Sciatic nerve (tissue), 2 donors: Measurements from ENCODE around the gene PAXX. TPM values are rescaled to one million over a fixed set of nuclear protein-coding genes. Genes with fewer than 3 reads are reported as not detected.
A peak's percentile ranks its signal among the peaks of the same experiment; 100 is the strongest.

Source experiments
- ATAC-seq: fragments of 200-7000 bp; cut with Tn5 transposase; one replicate; pipeline ENCODE4 v1.9.1; 2020; ENCODE audit warnings: mild to moderate bottlenecking, moderate library complexity
- DNase-seq: peaks from one replicate; pipeline ENCODE4 v3.0.0-alpha.2; 2020; ENCODE audit warnings: low spot score
- intact Hi-C: fragments of 100-400 bp; cut with DNase I; formaldehyde crosslinking; loops from one replicate; pipeline ENCODE4 v1.14.2; 2022
- total RNA-seq: library from RNA; stranded (reverse); fragmentation: NEBNext Ultra II Directional; extraction: Animal tissue kit (Norgen Biotek cat#: 25700); gene quantifications from one replicate; pipeline ENCODE4 v1.2.1, GENCODE V29; 2021
- donor health status: DM: no; HTN: no; CAD: no.
- donor health status: DM: no; HTN: no; CAD: no.

Gene PAXX
- total RNA-seq, 1 donor from 2014 or later = 46.6 TPM

DNA sequence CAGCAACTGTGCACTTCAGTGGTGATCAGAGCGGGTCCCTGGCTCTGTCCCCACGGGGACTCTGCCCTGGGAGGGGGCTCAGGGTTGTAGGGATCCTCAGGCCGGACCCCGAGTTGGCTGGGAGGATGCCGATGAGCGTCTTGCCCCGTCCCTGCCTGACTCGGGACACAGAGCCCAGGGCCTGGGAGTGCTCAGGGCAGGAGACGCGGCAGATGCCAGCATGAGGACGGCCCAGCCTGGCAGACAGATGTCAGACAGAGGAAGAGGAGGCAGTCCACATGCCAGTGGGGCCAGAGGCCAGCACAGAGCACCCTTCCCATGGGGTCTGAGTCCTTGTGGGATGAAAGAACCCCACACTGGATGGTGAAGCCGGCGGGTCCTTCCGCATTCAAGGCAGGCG, 28.9 kb upstream of the PAXX start:
- intact Hi-C loops = no loop called here
- ATAC-seq (no peak), DNase-seq (no peak)

DNA sequence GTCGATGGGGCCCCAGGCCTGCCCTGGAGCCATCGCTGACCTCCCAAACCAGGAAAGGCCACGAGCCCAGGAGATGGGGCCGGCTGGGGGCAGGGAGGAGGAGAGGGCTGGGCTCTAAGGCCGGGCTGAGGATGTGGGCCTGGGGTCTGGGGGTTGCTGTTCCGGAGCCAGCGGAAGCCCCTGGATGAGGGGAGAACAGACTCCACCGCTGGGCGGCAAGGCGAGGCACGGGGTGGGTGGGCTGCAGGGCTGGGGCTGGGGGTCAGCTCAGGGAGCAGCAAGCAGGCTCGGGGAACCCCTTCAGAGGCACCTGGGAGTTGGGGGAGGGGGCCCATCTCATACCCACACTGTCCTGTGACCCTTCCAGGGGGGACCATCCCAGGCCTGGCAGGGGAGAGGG, 28.5 kb upstream of the PAXX start:
- DNase-seq (no peak), ATAC-seq (no peak)
- intact Hi-C loops = no loop called here

DNA sequence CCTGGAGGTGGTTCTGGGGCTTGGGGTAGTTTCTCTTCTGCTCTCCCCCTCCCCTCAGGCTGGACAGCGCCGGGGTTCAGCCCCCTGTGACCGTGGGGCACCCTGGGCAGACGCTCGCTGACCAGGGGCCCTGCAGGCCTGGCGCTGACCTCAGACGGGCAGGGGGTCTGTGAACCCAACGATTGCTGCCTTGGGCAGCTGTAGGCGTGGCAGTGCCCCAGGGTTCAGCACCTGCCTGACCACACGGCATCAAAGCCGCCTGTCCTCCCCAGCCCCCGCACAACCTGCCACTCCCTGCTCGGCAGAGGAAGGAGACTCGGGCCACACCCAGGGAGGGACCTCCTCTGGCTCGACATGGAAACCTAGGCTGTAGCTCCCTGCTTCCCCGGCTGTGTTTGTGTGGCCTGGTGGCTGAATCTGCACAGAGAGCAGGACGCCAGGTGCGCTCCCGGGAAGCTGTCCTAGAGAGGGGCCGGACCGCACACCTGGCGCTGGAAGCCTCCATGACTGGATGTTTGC, 28.0 kb upstream of the PAXX start:
- no peak for ATAC-seq
- intact Hi-C loops = no loop called here
- DNase-seq = no peak

DNA sequence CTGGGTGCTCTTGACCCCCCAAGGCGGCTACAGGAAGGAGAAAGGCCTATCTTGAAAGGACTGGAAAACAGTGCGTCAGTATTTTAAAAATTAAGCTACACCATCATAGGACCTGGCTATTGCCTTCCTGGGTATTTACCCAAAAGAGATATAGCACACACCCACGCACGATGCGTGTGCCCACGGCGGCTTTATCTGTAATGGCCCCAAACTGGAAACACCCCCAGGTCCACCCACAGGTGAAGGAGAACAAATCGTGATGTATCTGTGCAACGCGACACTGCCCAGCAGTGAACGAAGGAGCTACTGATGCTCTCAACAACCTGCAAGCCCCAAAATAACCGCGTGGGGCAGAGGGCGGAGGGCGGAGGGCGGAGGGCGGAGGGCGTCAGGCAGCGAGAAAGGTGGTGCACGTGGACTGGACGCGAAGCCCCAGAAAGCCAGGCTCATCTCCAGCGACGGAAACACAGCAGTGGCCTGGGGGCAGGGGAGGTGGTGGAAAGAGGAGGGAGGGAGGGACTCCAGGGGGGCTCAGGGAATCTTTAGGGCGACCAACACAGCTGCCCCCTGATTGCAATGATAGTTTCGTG, 27.3 kb upstream of the PAXX start:
- DNase-seq = no peak
- intact Hi-C loops = no loop called here
- no peak for ATAC-seq

DNA sequence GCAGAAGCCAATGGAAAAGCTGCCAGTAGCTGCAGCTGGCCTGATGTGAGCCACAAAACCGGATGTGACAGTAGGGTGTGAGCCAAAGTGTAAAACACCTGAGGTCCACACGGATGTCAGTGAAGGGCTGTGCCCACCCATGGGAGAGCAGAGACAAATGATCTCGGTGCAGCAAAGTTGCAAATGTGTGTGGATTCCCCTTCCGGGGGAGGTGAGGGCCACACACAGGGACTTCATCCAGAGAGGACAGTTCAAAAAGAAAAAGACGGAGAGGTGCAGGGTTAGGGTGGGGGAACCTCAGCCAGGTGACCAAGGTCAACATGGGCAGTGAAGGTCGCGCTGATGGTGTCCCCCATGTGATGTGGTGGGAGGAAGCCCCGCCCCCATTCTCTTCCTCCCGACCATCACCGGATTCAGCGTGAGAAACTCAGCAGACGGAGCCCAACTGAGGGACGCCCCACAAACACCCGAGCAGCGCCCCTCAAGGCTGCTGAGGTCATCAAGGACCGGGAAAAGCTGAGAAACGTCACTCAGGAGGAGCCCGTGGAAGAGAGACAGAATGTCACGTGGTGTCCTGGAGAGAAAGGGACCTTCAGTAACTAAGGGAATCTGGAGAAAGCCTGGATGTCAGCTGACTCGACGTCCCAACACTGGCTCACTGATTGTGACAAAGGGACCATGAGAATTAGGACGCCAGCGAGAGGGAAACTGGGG, 26.3 kb upstream of the PAXX start:
- DNase-seq (no peak), ATAC-seq (peak; percentile 32)
- intact Hi-C loops = no loop called here

DNA sequence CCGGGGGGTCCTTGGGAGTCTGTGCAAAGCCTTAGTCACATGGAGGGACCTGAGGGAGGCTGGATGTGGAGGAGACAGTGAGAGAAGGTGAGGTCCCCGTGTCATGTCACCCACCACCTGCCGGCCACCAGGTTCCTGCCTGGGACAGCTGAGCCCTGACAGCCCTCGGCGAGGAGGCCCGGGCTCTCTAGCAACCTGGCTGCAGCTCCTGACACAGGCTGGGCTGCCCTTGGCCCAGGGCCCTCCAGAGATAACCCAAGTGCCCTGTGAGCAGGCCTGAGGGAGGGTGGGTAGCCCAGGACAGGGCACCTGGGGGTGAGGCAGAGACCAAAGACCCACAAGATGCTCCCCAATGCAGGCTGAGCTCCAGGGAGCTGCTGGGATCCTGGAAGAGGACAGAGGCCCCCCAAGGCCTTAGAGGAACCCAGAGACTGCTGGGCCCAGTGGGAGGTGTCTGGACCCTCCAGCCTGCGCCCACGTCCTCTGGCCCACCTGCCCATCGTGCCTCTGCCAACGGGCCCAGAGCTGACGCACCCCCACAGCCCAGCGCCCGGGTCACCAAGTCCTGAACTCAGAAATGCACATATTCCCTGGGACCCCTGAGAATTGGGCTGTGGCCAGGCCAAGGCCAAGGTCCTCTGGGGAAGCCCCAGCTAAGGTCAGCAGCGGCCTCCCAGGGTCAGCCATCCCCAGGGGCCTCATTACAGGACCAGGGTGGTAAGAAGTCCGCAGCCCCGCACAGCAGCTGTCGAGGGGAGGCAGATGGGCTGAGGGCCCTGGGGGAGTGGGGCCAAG, 23.7 kb upstream of the PAXX start:
- ATAC-seq (no peak), DNase-seq (no peak)
- intact Hi-C loops = no loop called here

DNA sequence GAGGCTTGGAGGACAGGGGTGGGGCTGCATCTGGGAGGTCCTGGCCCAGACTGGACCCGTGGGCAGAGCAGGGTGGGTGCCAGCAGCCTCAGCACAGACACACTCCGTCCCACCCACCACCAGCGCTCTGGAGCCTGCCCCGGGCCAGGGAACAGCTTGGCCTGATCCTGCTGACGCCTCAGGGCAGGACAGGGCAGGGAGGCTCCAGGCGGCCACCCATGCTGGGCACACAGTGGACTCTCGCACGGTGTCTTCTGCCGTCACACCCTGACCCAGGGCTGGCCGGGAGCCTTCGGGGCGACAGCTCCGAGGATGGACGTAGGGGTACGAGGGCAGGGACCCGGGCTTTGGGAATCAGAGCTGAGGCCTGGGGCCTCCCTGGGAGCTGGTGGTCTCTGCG, 23.1 kb upstream of the PAXX start:
- intact Hi-C loops = no loop called here
- ATAC-seq (peak; percentile 35), DNase-seq (no peak)

DNA sequence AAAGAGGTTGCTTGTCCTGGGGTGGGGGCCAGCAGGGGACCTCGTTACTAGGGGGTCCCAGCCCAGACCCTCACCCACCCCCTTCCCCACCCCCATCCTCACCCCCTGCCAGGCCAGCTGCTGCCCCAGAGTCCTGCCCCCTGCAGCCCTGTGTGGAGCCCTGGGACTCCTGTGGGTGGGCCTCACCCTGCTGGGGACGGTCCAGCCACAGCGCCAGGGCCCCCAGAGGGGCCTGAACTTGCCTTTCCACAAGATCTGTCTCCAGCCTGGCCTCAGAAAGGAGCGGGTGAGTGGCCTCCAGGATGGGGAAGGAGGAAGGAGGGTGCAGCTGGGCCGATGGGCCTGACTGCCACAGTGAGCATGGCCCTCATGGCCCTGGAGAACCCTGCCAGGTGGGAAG, 22.4 kb upstream of the PAXX start:
- intact Hi-C loops = no loop called here
- DNase-seq = no peak
- ATAC-seq = no peak

DNA sequence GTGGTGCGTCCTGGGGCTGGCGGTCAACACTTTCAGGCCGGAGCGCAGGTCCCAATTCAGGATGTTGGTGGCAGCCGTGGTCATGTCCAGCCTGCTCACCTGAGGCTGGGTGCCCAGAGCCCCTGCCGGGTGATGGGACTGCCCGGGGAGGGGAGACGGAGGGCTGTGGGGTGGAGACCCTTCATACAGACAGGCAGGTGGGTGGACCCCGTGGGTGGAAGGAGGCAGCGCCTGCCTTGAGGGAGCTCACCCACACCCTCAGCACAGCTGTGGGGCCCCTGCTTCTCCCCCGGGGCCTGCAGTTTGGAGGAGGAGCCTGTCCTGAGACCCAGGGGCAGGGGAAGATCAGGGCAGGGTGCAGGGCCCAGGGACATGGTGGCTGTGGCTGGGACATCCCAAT, 21.9 kb upstream of the PAXX start:
- DNase-seq (no peak), ATAC-seq (no peak)
- intact Hi-C loops = no loop called here

DNA sequence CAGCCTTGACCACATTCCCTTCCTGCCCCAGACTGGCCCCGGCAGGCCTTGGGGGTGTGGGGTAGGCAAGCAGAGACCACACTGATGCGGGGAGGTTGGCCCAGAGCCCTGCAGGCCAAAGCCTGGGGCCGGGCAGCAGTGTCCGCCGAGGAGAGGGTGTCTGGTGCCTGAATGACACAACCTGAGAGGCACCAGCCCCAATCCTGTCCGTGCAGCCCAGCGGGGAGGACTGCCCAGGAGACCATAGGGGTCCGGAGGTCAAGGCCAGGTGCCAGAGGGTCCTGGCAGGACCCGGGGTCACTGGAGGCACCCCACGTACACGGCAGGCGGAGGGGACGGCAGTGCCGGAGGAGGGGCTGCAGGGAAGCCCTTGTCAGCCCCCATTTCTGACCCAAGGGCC, 20.5 kb upstream of the PAXX start:
- no peak for DNase-seq
- ATAC-seq = no peak
- intact Hi-C loops = no loop called here

DNA sequence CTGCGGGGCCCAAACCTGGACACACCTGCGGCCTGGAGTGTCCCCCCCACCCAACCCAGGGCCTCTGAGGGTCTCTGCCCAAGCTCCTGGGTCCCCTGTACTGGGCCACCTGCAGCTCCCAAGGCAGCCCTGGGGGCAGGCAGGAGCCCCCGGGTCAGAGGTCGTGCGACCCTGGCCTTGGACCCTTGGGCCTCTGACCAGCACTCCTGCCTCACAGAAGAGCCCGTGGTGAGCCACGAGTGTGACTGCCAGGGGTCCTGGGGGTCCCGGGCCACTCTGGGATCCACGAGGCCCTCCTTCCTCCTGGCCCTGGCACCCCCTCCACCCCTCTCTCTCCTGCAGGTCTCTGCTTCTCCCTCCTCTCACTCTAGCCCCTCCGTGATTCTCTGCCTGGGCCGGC, 19.9 kb upstream of the PAXX start:
- ATAC-seq (no peak), DNase-seq (no peak)
- intact Hi-C loops = no loop called here

DNA sequence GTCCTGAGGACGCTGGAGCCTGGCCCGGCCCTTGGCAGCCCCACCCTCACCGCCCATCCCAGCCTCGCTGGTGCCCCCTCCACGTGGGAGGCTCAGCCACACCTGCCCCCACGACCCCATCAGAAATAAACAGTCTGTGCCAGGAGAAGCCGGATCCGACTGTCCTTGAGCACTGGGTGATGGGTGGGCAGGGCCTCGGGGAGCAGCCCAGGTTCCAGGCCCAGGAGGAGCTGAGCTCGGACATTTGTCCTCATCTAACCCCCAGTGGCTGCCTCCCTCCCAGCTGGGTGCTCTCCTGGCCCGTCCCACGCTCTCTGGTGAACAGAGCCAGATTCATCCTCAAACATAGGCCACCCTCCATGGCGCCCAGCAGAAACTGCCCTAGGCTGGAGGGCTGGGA, 19.5 kb upstream of the PAXX start:
- intact Hi-C loops = no loop called here
- ATAC-seq (no peak), DNase-seq (no peak)

DNA sequence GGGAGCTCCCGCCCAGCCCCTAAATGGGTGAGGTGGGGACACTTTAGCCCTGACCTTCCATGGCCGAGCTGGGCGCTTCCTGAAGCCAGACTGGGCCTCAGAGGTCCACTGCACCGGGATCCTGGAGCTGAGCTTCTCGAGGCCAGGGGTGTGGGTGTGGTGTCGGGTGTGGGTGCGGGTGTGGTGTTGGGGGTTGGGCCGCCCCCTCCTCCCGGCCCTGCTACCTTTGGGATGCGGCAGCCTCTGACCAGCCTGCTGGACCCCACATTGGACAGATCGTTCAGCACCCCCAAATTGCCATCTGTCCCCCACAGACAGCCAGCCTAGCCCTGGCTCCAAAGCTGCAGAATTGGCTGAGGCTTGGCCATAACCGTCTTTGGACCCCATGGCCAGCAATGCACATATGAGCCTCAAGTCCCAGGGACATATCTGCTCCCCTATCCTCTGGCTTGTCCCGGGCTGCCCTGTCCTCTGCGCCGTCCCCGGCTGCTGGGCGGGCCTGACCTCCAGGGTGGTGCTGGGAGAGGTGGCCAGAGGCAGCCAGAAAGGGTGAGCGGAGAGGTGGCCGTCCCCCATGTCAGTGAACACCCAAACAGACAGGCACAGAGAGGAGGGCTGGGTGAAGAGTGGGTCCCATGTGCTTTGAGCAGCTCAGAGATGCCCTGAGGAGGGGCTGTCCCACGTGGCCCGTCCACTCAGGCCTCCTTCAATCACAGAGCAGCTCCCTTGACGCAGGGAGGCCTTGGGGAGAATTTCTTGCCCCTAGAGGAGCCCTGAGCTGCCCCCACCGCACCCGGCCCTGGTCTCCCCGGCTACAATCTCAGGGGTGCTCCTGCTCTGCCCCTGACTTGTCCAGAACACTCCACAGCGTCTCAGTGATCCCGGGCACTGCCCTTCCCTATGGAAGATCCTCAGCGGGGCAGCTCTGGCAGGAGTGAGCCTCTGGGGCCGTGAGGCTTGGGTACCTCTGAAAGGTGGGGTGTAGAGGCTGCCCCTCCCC, 18.3 kb upstream of the PAXX start:
- ATAC-seq = no peak
- DNase-seq = no peak
- intact Hi-C loops = no loop called here

DNA sequence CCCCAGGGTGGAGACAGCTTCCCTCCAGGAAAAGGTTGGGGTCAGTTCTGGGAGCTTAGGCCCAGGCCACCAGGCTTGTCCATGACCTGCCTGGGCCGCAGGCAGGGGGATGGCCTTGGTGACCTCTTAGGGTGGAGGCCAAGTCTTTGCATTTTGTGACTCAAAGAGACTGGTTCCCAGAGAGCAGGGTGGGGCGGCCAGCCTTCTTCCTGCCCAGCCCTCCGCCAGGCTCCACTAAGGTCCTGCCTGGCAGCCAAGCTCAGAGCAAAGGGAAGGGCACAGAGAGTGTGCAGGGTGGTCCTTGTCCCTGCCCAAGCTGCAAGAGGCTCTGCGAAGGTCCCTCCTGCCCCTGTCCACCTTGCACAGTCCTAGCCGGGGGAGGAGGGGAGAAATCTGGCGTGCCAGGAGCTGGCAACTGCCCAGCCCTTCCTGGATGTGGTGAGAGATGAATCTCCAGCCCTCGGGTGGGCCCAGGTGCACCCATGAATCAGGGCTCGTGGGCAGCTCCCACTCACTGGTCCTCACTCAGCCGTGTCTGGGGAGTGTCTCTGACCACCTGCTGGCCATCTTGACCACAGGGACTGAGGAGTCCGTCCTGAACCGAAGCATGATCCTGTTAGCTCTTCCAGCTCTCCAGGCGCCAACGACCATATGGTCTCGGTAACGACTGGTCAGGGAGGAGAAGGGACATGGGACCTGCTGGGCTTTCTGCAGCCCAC, 17.2 kb upstream of the PAXX start:
- intact Hi-C loops = no loop called here
- ATAC-seq = no peak
- DNase-seq = no peak

DNA sequence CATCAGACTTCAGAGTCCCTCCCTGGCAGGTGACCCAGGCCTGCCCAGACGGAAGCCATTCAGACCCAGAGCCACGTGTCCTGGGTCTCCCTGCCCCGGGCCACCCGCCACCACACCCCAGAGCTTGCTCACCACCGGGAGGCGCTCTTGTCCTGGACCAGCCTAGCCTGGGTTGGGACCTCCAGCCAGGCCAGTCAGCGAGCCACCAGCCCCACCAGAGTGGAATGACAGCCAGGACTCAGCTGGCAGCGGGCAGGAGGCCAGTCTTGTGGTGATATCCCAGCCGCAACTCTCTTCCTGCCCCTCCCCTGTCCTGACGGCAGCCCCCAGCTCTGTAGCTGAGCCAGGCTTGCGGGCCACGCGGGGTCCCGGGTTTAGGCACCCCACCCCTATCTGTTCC, 16.6 kb upstream of the PAXX start:
- no peak for DNase-seq
- intact Hi-C loops = no loop called here
- no peak for ATAC-seq

DNA sequence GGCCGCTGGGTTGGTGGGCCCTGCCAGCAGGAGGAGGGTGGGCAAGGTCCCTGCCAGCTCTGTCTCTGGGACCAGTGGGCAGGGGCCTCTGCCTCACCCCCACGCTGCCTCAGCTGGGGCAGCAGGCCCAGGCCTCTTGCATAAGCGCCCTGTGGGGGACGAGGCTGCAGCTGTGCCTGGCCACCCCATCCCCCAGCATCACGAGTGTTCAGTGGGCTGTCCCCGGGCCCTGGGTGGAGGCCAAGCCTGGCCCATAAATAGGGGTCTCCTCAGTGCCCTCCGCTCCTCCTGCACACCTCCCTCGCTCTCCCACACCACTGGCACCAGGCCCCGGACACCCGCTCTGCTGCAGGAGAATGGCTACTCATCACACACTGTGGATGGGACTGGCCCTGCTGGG, 15.0 kb upstream of the PAXX start, which contains the start of gene PTGDS:
Gene PTGDS (plus strand): TSS at position 282 of the 400 bp plus-strand sequence. CDS start 75 bp downstream, at position 357.
- intact Hi-C loops = no loop called here
- peak; percentile 86 for DNase-seq
- ATAC-seq = peak; percentile 74

DNA sequence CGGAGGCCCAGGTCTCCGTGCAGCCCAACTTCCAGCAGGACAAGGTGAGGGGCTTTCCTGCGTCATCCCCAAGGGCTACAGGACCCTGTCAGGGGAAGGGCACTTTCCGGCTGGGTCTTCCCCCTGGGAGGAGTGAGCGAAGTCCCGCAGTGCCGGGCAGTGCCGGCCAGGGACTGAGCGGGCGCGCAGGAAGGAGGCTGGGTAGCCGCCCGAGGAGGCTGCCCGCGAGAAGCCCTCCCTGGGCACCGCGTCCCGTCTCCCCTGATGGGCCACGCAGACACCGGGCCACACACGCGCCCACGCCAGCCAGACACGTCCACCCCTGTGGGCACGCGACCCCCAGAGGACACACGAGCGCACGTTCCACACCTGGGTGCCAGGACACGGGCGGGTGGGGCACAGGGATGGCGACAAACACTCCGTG, 14.6 kb upstream of the PAXX start:
- ATAC-seq (no peak), DNase-seq (no peak)
- intact Hi-C loops = no loop called here
